RWPE1 (cell line): Measurements from ENCODE around the gene ARHGEF12.

ENCODE experiments used
- CTCF ChIA-PET: fragments of 350-600 bp; sonication (Branson Sonifier 250); formaldehyde crosslinking; extraction: SDS; loops from one replicate; lab custom pipeline; 2021; lab: Yijun Ruan, JAX
- POLR2A ChIA-PET: fragments of 400-600 bp; formaldehyde crosslinking; extraction: SDS; loops from one replicate; lab custom pipeline; 2020; ENCODE audit warnings: antibody characterized with exemption; ENCODE audit not compliant: low non-redundant PET; lab: Yijun Ruan, JAX
- DNase-seq: peaks from one replicate; pipeline ENCODE4 v3.0.0; 2012; ENCODE audit warnings: low spot score
- H3K27ac ChIP-seq: fragments of 450-650 bp; 2 replicates; pipeline ENCODE4 v1.5.1; 2017
- TF ChIP-seq, protein P1 (sequence below): fragments of 450-650 bp; conservative IDR thresholded peaks from 2 replicates; pipeline ENCODE4 v1.5.1; 2017; ENCODE audit warnings: low read depth, mild to moderate bottlenecking

ARHGEF12 gene

DNA sequence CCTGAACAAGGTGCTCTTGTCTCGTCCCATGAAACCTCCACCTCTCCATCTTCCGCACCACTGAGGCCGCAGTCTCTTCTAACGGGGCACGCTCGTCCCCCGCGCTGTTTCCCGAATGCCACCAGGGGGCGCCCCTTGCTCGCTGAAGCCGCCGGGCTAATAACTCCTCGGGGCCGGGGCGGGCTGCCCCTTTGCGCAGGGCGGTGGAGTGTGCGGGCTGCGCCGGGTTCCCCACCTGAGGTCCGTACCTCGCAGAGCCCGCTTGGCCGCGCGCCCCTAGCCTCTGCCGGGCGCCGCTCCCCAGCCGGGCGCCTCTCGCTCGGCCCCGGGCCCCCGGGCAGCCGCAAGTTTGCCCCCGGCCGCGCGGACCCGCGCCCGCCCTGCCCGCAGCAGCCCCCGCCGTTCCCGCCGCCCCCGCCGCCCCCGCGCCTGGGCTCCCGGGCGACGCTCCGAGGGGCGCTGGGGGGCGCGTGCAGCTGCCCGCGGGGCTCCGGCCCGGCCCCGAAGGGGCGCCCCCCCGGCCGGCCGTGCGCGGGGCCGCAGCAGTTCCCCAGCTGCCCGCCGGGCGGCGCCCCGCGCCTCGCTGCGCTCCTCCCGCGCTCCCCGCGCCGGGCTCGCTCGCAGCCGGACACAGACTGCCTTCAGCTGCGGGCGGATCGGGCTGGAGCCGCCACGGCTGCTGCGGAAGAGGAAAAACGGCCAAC lies 175.1 kb downstream of the ARHGEF12 start, which contains the start of gene GRIK4:
TSS of gene GRIK4 (plus strand) at position 633 of the 704 bp plus-strand sequence. CDS start 148,571 bp downstream, outside the sequence.
- POLR2A ChIA-PET = no interaction called here
- H3K27ac ChIP-seq = no peak within 1 kb of the TSS
- TF ChIP-seq, protein P1, sequence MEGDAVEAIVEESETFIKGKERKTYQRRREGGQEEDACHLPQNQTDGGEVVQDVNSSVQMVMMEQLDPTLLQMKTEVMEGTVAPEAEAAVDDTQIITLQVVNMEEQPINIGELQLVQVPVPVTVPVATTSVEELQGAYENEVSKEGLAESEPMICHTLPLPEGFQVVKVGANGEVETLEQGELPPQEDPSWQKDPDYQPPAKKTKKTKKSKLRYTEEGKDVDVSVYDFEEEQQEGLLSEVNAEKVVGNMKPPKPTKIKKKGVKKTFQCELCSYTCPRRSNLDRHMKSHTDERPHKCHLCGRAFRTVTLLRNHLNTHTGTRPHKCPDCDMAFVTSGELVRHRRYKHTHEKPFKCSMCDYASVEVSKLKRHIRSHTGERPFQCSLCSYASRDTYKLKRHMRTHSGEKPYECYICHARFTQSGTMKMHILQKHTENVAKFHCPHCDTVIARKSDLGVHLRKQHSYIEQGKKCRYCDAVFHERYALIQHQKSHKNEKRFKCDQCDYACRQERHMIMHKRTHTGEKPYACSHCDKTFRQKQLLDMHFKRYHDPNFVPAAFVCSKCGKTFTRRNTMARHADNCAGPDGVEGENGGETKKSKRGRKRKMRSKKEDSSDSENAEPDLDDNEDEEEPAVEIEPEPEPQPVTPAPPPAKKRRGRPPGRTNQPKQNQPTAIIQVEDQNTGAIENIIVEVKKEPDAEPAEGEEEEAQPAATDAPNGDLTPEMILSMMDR = peak; percentile 87
- DNase-seq = peak; percentile 88
- CTCF ChIA-PET = interaction anchor here (0.6 to 4.1 kb wide), 28 partner anchors 9 to 683 kb away, joined by 3 to 61 read pairs (median 3); no protein-coding TSS in a partner anchor

DNA sequence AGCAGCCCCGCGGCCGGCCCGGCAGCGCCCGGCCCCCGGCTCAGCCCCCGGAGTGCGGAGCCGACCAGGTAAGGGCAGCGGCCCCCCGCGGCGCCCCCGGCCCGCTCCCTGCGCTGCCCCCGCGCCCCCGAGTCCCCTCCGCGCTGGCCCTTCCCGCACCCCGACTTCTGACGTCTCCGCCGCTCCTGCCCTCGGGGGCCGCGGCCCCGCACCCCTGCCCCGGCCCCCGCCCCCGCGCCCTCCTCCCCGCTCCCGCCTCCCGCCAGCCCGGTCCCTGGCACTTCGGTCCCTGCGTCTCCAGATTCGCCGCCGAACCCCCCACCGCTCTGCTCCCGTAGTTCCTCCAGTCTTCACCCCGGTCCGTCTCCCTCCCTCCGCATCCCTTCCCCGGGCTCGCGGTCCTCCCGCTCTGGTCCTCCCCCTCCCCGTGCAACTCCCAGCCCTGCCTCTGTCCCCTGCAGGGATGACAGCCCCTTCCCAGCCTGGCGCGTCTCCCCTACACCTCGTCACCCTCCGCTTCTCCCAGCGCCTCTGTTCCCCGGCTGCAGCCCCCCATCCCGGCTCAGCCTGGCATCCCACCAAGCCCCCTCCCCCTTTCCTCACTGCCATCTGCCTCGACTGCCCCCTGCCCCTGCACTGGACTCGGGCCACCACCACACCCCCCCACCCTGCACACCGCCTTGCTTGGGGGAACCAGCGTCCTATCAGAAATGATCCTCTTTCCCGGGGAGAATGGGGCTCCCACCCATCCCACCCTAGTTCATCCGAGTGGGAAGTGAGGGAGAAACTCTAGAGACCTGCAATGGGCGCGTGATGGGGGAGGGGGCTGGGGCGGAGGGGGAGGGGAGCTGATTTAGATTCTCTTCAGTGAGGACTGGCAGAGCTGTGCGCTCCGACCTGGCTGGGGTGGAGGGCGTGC lies 175.9 kb downstream of the ARHGEF12 start:
- TF ChIP-seq, protein P1 = no peak
- POLR2A ChIA-PET = no interaction called here
- H3K27ac ChIP-seq = no peak overlapping the region
- CTCF ChIA-PET = interaction anchor here (0.6 to 4.1 kb wide), 30 partner anchors 10 to 846 kb away, joined by 3 to 61 read pairs (median 4); no protein-coding TSS in a partner anchor
- DNase-seq = no peak

DNA sequence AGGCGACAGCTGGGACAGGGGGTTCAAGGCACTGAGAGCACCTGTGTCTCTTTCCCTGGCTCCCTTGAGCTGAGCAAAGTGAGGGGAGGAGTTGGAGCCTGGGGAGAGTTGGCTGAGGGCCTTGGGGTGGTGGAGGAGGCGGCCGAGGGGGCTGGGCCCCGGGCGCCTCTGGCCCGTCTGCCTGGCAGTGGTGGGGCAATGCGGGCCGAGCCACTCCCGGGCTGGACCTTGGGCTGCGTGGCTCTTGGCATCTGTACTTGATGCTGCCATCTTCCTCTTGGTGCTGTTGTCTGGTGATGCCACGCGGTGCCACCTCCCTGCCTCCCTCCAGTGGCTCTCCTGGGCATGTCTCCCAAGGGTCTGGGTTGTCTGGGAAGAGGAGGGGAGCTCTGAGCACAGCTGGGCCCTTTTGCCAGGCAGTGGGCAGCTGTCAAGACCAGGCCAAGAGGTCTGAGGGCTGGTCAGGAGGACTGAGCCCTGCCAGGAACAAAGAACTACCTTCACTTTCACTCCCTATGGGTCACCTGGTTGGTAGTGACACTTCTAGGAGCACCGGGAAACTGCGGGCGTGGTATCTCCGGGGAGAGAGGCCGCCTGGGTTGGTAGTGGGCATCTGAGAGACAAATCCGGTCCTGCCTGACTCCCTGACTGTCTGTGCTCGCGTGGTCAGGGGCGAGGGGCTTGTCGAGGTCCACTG lies 176.7 kb downstream of the ARHGEF12 start:
- DNase-seq = no peak
- ChIA-PET POLR2A (no interaction called here), CTCF (interaction anchor here (0.5 to 1.5 kb wide), 5 partner anchors 13 to 1911 kb away, joined by 3 to 15 read pairs (median 3); no protein-coding TSS in a partner anchor)
- no peak overlapping the region for H3K27ac ChIP-seq
- TF ChIP-seq, protein P1 = no peak

DNA sequence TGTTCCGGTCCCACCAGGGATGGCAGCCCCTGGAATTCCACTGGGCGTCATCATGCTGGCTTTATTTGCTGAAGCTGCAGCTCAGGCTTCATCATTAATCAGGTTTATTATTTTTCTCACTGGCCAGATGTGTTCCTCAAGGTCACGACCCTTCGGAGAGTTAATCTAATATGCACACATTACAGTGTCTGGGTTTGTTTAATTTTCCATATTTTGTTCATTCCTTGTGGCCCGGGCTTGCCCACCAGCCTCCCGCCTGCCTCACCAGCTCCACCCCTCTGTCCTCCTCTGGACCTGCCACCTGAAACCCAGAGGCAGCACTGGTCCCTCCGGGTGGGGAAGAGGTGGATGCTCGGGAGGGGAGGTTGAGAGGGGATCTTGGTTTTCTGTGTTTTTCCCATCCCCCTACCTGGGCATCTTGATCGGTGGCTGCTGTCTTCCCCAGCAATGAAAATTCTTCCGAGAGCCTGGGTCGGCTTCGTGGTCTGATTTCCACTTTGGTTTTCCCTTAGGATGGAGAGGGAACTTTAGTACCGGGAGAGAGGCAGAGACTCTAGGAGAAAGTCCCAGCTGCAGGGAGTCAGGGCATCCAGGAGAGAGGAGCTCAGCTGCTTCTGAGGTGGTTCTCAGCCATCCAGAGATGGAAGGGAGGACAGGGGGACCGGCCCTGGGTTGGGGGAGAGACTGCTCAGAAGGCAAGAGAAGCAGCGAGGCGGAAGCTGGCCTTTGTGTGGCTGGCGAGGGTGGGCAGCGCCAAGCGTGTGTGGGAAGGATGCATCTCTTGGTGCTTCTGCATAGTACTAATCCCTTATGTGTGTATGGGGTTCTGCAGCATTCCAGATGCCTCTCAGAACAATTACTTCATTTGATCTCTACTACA lies 177.5 kb downstream of the ARHGEF12 start:
- CTCF ChIA-PET = interaction anchor here (0.6 to 1.5 kb wide), 3 partner anchors 13 to 1911 kb away, joined by 3 to 15 read pairs (median 4); no protein-coding TSS in a partner anchor
- POLR2A ChIA-PET = no interaction called here
- H3K27ac ChIP-seq = no peak overlapping the region
- DNase-seq = no peak
- TF ChIP-seq, protein P1 = no peak

DNA sequence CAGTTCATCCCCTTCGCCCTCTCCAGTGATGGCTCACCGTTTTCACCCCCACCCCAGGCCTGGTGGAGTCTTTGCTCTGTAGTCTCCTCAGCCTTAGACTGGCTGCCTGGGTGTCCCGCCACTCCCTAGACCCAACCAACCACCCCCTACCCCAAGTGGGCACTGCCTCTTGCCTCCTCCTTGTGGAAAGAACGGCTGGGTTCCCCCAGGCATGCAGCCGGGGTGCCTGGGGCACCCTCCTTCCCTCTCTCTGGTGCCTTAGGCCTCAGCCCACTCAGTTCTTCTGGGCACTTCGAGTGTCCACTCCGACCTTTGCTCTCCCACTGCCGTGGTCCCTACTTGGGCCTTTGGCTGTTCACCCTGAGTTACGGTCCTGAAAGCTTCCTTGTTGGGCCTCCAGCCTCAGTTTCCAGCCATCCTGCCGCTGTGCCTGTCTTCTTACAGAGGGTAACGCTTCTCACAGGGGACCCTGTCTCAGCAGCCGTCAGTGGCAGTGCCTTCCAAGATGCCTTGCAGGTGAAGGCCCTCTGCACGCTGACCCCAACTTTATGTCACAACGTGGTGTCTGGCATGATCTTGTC lies 178.4 kb downstream of the ARHGEF12 start:
- CTCF ChIA-PET = interaction anchor here (0.6 kb wide), 1 partner anchor 438 kb away, joined by 4 read pairs; no protein-coding TSS in a partner anchor
- H3K27ac ChIP-seq = no peak overlapping the region
- TF ChIP-seq, protein P1 = no peak
- POLR2A ChIA-PET = no interaction called here
- no peak for DNase-seq
